BJ (cell line): ENCODE data around the gene CAAP1. TPM values are rescaled to one million over a fixed set of nuclear protein-coding genes. Genes with fewer than 3 reads are reported as not detected.
"Not testable (repeated sequence)": the region's sequence is repeated elsewhere in the genome, so short reads cannot be mapped to it uniquely, and the experiment has no call there.

ENCODE experiments used
- CTCF ChIA-PET: fragments of 350-600 bp; formaldehyde crosslinking; extraction: SDS; loops from one replicate; lab custom pipeline; 2021; ENCODE audit warnings: antibody characterized with exemption, inconsistent platforms; lab: Yijun Ruan, JAX
- POLR2A ChIA-PET: fragments of 300-600 bp; sonication (Branson Sonifier 250); formaldehyde crosslinking; extraction: SDS; loops from one replicate; lab custom pipeline; 2021; ENCODE audit warnings: antibody characterized with exemption; lab: Charles Lee
- DNase-seq: peaks from one replicate; pipeline ENCODE4 v3.0.0-alpha.2; 2011; ENCODE audit warnings: low read depth
- H3K27me3 ChIP-seq: 2 replicates; pipeline ENCODE4 v1.6.0; 2011; ENCODE audit warnings: low read length; ENCODE audit not compliant: control insufficient read depth, insufficient read depth
- H3K36me3 ChIP-seq: 2 replicates; pipeline ENCODE4 v1.5.1; 2011; ENCODE audit warnings: low read length; ENCODE audit not compliant: control insufficient read depth, insufficient read depth
- H3K4me3 ChIP-seq: 2 replicates; pipeline ENCODE4 v1.5.1; 2011; ENCODE audit warnings: low read depth, mild to moderate bottlenecking, control low read depth, low read length
- polyA plus RNA-seq: library from polyadenylated mRNA; depleted of rRNA; stranded (reverse); fragments of >200 nt; gene quantifications from 2 replicates; pipeline ENCODE4 v1.2.3, GENCODE V29; 2011
- TF ChIP-seq, protein P1 (sequence below): IDR thresholded peaks from 2 replicates; pipeline ENCODE4 v1.5.1; 2011; ENCODE audit warnings: low read depth, mild to moderate bottlenecking, control low read depth, inconsistent platforms, low read length, moderate library complexity; ENCODE audit not compliant: insufficient read depth

Gene CAAP1
- polyA plus RNA-seq, 1 experiment: 5.2 TPM

DNA sequence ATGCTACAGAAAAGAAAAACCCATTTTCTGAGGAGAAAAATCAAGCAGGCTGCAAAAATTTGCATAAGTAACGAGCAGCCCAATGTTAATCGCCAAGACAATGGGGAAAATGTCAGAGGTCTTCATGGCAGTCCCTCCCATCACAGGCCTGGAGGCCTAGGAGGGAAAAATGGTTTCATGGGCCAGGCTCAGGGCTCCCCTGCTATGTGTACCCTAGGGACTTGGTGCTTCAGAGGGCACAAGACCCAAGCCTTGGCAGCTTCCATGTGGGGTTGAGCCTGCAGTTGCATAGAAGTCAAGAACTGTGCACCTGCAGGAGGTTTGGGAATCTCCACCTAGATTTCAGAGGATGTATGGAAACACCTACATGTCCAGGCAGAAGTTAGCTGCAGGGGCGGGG, 10.4 kb downstream of the CAAP1 start:
- H3K36me3 ChIP-seq: peaks cover 5% of the 10 kb centered on the region; the same call in 1 of the 2 replicates
- POLR2A ChIA-PET: no interaction called here
- no peaks in the 10 kb centered on the region for H3K27me3 ChIP-seq
- no peak for DNase-seq
- H3K4me3 ChIP-seq: no peak overlapping the region
- CTCF ChIA-PET: no interaction called here
- TF ChIP-seq, protein P1, sequence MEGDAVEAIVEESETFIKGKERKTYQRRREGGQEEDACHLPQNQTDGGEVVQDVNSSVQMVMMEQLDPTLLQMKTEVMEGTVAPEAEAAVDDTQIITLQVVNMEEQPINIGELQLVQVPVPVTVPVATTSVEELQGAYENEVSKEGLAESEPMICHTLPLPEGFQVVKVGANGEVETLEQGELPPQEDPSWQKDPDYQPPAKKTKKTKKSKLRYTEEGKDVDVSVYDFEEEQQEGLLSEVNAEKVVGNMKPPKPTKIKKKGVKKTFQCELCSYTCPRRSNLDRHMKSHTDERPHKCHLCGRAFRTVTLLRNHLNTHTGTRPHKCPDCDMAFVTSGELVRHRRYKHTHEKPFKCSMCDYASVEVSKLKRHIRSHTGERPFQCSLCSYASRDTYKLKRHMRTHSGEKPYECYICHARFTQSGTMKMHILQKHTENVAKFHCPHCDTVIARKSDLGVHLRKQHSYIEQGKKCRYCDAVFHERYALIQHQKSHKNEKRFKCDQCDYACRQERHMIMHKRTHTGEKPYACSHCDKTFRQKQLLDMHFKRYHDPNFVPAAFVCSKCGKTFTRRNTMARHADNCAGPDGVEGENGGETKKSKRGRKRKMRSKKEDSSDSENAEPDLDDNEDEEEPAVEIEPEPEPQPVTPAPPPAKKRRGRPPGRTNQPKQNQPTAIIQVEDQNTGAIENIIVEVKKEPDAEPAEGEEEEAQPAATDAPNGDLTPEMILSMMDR: no peak

DNA sequence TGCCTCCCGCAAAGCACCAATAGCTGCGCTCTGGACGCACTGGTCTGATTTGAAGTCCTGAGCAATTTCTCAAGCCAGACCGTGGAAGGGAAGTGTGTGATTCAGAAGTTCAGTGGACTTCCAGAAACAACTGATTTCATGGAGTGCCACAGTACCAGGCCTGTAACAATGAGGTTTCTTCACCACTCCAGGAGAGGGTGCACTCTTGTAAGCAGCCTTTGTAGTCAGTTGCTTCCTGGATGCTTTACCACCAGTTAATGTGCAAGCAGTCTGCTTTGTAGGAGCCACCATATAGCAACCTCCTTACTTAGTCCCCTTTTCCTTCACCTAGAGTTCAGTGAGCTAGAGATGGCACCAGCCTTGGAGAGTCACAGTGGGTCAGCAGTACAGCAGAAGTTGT, 12.3 kb downstream of the CAAP1 start:
- CTCF ChIA-PET: interaction anchor here (1.0 kb wide), 1 partner anchor 12 kb away, joined by 3 read pairs; no protein-coding TSS in a partner anchor
- POLR2A ChIA-PET: no interaction called here
- TF ChIP-seq, protein P1: no peak

DNA sequence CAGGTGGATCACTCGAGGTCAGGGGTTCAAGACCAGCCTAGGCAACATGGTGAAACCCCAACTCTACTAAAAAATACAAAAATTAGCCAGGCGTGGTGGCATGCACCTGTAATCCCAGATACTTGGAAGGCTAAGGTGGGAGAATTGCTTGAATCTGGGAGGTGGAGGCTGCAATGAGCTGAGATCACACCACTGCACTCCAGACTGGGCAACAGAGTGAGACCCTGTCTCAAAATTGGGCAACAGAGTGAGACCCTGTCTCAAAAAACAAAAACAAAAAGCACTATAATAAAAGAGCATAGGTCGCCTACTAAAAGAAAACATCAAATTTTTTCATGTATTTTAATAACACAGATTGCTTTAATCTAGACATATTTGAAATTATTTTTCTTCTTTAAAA, 17.4 kb downstream of the CAAP1 start:
- H3K27me3 ChIP-seq, CTCF ChIA-PET, H3K4me3 ChIP-seq, DNase-seq, POLR2A ChIA-PET, H3K36me3 ChIP-seq: not testable (repeated sequence)

More for the DNA sequence above, 12.3 kb downstream of the CAAP1 start:
- Histone ChIP-seq H3K27me3 (no peaks in the 10 kb centered on the region), H3K36me3 (peaks cover 5% of the 10 kb centered on the region; the same call in 1 of the 2 replicates), H3K4me3 (no peak overlapping the region)
- DNase-seq: no peak

DNA sequence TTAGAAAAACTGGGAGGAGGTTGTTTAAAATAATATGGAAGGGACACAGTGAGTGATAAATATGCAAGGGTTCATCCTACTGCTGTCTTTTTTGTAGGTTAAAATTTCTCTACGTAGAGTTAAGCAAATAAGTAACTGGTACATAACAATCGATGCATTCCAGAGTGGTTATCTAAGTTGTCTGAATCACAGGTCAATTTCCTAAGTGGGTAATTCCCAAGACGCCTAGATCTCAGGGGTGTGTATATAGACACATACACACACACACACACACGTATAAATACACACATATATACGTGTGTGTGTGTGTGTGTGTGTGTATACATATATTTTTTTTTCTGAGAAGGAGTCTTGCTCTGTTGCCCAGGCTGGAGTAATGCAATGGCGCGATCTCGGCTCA, 22.3 kb downstream of the CAAP1 start:
- ChIA-PET POLR2A (no interaction called here), CTCF (no interaction called here)
- Histone ChIP-seq H3K36me3 (no peaks in the 10 kb centered on the region), H3K27me3 (no peaks in the 10 kb centered on the region), H3K4me3 (no peak overlapping the region)
- TF ChIP-seq, protein P1: no peak
- no peak for DNase-seq

DNA sequence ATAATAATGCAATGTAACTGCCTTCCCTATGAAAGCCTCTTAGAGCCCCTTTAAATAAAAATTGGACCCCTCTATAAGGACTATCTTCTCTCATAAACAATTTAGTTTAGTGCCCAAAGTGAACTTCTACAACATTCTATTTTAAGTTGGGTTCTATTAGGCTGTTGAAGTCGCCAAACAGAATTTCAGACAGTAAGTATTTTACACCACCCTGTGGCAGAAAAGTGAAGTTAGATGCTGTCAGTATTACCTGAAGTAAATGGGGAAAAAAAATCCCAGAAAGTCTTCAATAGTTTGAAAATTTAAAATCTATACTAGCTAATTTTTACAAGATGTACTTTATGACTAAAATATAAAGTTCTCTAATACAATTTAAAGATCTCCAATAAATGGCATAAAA, 29.5 kb downstream of the CAAP1 start:
- no peaks in the 10 kb centered on the region for H3K36me3 ChIP-seq
- ChIA-PET POLR2A (no interaction called here), CTCF (no interaction called here)
- H3K27me3 ChIP-seq: no peaks in the 10 kb centered on the region
- no peak overlapping the region for H3K4me3 ChIP-seq
- TF ChIP-seq, protein P1: peak; percentile 9; the same call in 1 of the 2 replicates
- DNase-seq: no peak
